CD8-positive, alpha-beta memory T cell (primary cell): ENCODE measurements around the gene PEAR1. TPM values are rescaled to one million over a fixed set of nuclear protein-coding genes. Genes with fewer than 3 reads are reported as not detected.

Source experiments
- CTCF ChIA-PET: fragments of 350-600 bp; sonication (Branson Sonifier 250); formaldehyde crosslinking; loops from one replicate; lab custom pipeline; 2021; ENCODE audit warnings: antibody characterized with exemption; lab: Charles Lee
- POLR2A ChIA-PET: fragments of 350-600 bp; sonication (Branson Sonifier 250); formaldehyde crosslinking; loops from one replicate; lab custom pipeline; 2021; ENCODE audit warnings: antibody characterized with exemption; lab: Charles Lee
- DNase-seq, 5 donors: peaks; one replicate each; pipeline versions ENCODE4 v3.0.0 to v3.0.0-alpha.2; 2020 to 2022; ENCODE audit warnings: mixed read lengths in 1 of 5
- H3K27ac ChIP-seq: one replicate; pipeline ENCODE4 v1.7.0; 2013; ENCODE audit warnings: low read depth, mild to moderate bottlenecking, low read length, moderate library complexity
- H3K27me3 ChIP-seq: 2 replicates; pipeline ENCODE4 v1.7.0; 2013; ENCODE audit warnings: low read length, mild to moderate bottlenecking; ENCODE audit not compliant: insufficient read depth, poor library complexity, severe bottlenecking
- H3K36me3 ChIP-seq: 2 replicates; pipeline ENCODE4 v1.7.0; 2013; ENCODE audit warnings: mild to moderate bottlenecking, low read length, moderate library complexity; ENCODE audit not compliant: insufficient read depth
- H3K4me1 ChIP-seq: 2 replicates; pipeline ENCODE4 v1.7.0; 2013; ENCODE audit warnings: mild to moderate bottlenecking, low read length, moderate library complexity; ENCODE audit not compliant: insufficient read depth
- H3K4me3 ChIP-seq: 2 replicates; pipeline ENCODE4 v1.7.0; 2013; ENCODE audit warnings: mild to moderate bottlenecking, low read length
- H3K9me3 ChIP-seq: 2 replicates; pipeline ENCODE4 v1.7.0; 2013; ENCODE audit warnings: mild to moderate bottlenecking, low read length
- H3K27ac Mint-ChIP-seq, 8 donors: one replicate each; pipeline ENCODE4 v1.8.0; 2020 to 2021; ENCODE audit warnings: mixed read lengths in 8 of 8, mild to moderate bottlenecking in 6 of 8, inconsistent platforms in 3 of 8, moderate library complexity in 3 of 8
- H3K27me3 Mint-ChIP-seq, 2 donors: one replicate each; pipeline ENCODE4 v1.8.0; 2020 to 2021; ENCODE audit warnings: mixed read lengths in 2 of 2, mild to moderate bottlenecking in 1 of 2, moderate library complexity in 1 of 2
- H3K36me3 Mint-ChIP-seq, 3 donors: one replicate each; pipeline ENCODE4 v1.8.0; 2020 to 2021; ENCODE audit warnings: mixed read lengths in 3 of 3, inconsistent platforms in 1 of 3, mild to moderate bottlenecking in 1 of 3
- H3K4me1 Mint-ChIP-seq, 3 donors: one replicate each; pipeline ENCODE4 v1.8.0; 2020 to 2021; ENCODE audit warnings: mixed read lengths in 3 of 3, inconsistent platforms in 1 of 3, mild to moderate bottlenecking in 1 of 3
- H3K4me3 Mint-ChIP-seq, 7 donors: one replicate each; pipeline ENCODE4 v1.8.0; 2020 to 2021; ENCODE audit warnings: mixed read lengths in 7 of 7, mild to moderate bottlenecking in 6 of 7, moderate library complexity in 4 of 7, inconsistent platforms in 2 of 7
- H3K9me3 Mint-ChIP-seq, 5 donors: one replicate each; pipeline ENCODE4 v1.8.0; 2020 to 2022; ENCODE audit warnings: mixed read lengths in 5 of 5, mild to moderate bottlenecking in 3 of 5, moderate library complexity in 2 of 5, inconsistent platforms in 1 of 5
- polyA plus RNA-seq: library from polyadenylated mRNA; unstranded; fragments of 300-500 nt; fragmentation: Illumina TruSeq; gene quantifications from one replicate; pipeline ENCODE4 v1.2.3, GENCODE V29; 2021
- total RNA-seq, 2 experiments: library from RNA; stranded (reverse); gene quantifications; one replicate each; pipeline ENCODE4 v1.2.3, GENCODE V29; 2021

PEAR1 gene
- total and polyA plus RNA-seq, 3 experiments from 2014 or later, result not detected

GRCh38 chr1:156860628-156861423, 32.7 kb upstream of the PEAR1 start, which contains the start of gene NTRK1:
Gene NTRK1, plus strand, starts transcription at chr1:156860865. Its CDS starts 70 bp downstream, at chr1:156860935.
- peaks cover 18 to 38% (median 24%) of the 10 kb centered on the region in 3 donors for H3K4me1 Mint-ChIP-seq
- H3K36me3 Mint-ChIP-seq, result no peaks in the 10 kb centered on the region
- peak within 1 kb of the TSS; percentile 64 for H3K4me3 ChIP-seq
- H3K4me1 ChIP-seq, result peaks cover 21% of the 10 kb centered on the region
- DNase-seq, result peak; percentile 46 to 74 (median 51)
- H3K9me3 Mint-ChIP-seq, result no peaks in the 10 kb centered on the region
- H3K4me3 Mint-ChIP-seq, result peak within 1 kb of the TSS; percentile 74 to 90 (median 81)
- peak within 1 kb of the TSS in 5 of 8 donors; percentile 14 to 91 (median 52) for H3K27ac Mint-ChIP-seq
- peaks cover 40% of the 10 kb centered on the region for H3K27me3 ChIP-seq
- ChIA-PET CTCF (interaction anchor here (0.9 to 6.4 kb wide), 34 partner anchors 8 to 415 kb away, joined by 3 to 146 read pairs (median 6); partner anchors contain the start of genes CRABP2, HDGF, ISG20L2 and METTL25B), POLR2A (interaction anchor here (0.6 to 2.6 kb wide), 10 partner anchors 12 to 140 kb away, joined by 3 to 16 read pairs (median 3); partner anchors contain the start of genes METTL25B and SH2D2A)
- no peaks in the 10 kb centered on the region for H3K36me3 ChIP-seq
- peaks cover 45 to 68% of the 10 kb centered on the region in 2 donors for H3K27me3 Mint-ChIP-seq
- H3K9me3 ChIP-seq, result no peaks in the 10 kb centered on the region
- no peak within 1 kb of the TSS for H3K27ac ChIP-seq

GRCh38 chr1:156862584-156862983, 30.9 kb upstream of the PEAR1 start:
- no peak overlapping the region for H3K27ac Mint-ChIP-seq

GRCh38 chr1:156862997-156863599, 30.4 kb upstream of the PEAR1 start:
- ChIA-PET POLR2A (no interaction called here), CTCF (interaction anchor here (2.1 to 6.4 kb wide), 3 partner anchors 26 to 65 kb away, joined by 6 to 146 read pairs (median 109); no protein-coding TSS in a partner anchor)
- no peaks in the 10 kb centered on the region for H3K36me3 ChIP-seq
- Mint-ChIP-seq H3K36me3 (no peaks in the 10 kb centered on the region), H3K27ac (no peak overlapping the region), H3K4me1 (peaks cover 24 to 47% (median 28%) of the 10 kb centered on the region in 3 donors), H3K27me3 (peaks cover 41 to 68% of the 10 kb centered on the region in 2 donors), H3K4me3 (peak overlapping the region in 2 of 7 donors; percentile 45 to 48), H3K9me3 (no peaks in the 10 kb centered on the region)
- H3K4me3 ChIP-seq, result no peak overlapping the region
- peaks cover 28% of the 10 kb centered on the region for H3K4me1 ChIP-seq
- no peaks in the 10 kb centered on the region for H3K9me3 ChIP-seq
- DNase-seq, result no peak
- H3K27ac ChIP-seq, result peak overlapping the region; percentile 59
- H3K27me3 ChIP-seq, result peaks cover 40% of the 10 kb centered on the region

More at GRCh38 chr1:156862584-156862983, 30.9 kb upstream of the PEAR1 start:
- Mint-ChIP-seq H3K27me3 (peaks cover 46 to 69% of the 10 kb centered on the region in 2 donors), H3K4me3 (peak overlapping the region in 1 of 7 donors; percentile 48), H3K36me3 (no peaks in the 10 kb centered on the region), H3K4me1 (peaks cover 24 to 47% (median 28%) of the 10 kb centered on the region in 3 donors), H3K9me3 (no peaks in the 10 kb centered on the region)
- H3K27me3 ChIP-seq, result peaks cover 40% of the 10 kb centered on the region
- H3K4me3 ChIP-seq, result no peak overlapping the region
- H3K27ac ChIP-seq, result peak overlapping the region; percentile 59
- DNase-seq, result no peak
- H3K36me3 ChIP-seq, result no peaks in the 10 kb centered on the region
- peaks cover 28% of the 10 kb centered on the region for H3K4me1 ChIP-seq
- H3K9me3 ChIP-seq, result no peaks in the 10 kb centered on the region
- ChIA-PET CTCF (interaction anchor here (0.9 to 6.4 kb wide), 8 partner anchors 15 to 135 kb away, joined by 3 to 146 read pairs (median 50); partner anchors contain the start of genes ISG20L2, METTL25B and PEAR1), POLR2A (no interaction called here)

- ChIA-PET CTCF (interaction anchor here (1.6 to 4.8 kb wide), 2 partner anchors 65 to 174 kb away, joined by 4 to 146 read pairs; no protein-coding TSS in a partner anchor), POLR2A (no interaction called here)
- Histone ChIP-seq H3K4me1 (peaks cover 28% of the 10 kb centered on the region), H3K27ac (peak overlapping the region; percentile 59), H3K36me3 (no peaks in the 10 kb centered on the region), H3K4me3 (no peak overlapping the region), H3K27me3 (peaks cover 36% of the 10 kb centered on the region), H3K9me3 (no peaks in the 10 kb centered on the region)
- DNase-seq, result no peak
- peaks cover 40 to 63% of the 10 kb centered on the region in 2 donors for H3K27me3 Mint-ChIP-seq
- H3K9me3 Mint-ChIP-seq, result no peaks in the 10 kb centered on the region
- peak overlapping the region in 1 of 7 donors; percentile 32 for H3K4me3 Mint-ChIP-seq
- H3K27ac Mint-ChIP-seq, result no peak overlapping the region
- peaks cover 23 to 44% (median 26%) of the 10 kb centered on the region in 3 donors for H3K4me1 Mint-ChIP-seq
- H3K36me3 Mint-ChIP-seq, result no peaks in the 10 kb centered on the region
Observed at GRCh38 chr1:156863631-156864030, 29.9 kb upstream of the PEAR1 start.

- ChIA-PET POLR2A (interaction anchor here (0.6 kb wide), 1 partner anchor 259 kb away, joined by 6 read pairs; no protein-coding TSS in a partner anchor), CTCF (interaction anchor here (1.2 to 1.6 kb wide), 2 partner anchors 25 to 175 kb away, joined by 3 to 4 read pairs; no protein-coding TSS in a partner anchor)
- H3K4me1 Mint-ChIP-seq, result peaks cover 21 to 35% (median 24%) of the 10 kb centered on the region in 3 donors
- Histone ChIP-seq H3K27me3 (peaks cover 35% of the 10 kb centered on the region), H3K36me3 (no peaks in the 10 kb centered on the region), H3K4me1 (peaks cover 22% of the 10 kb centered on the region), H3K9me3 (no peaks in the 10 kb centered on the region), H3K27ac (no peak overlapping the region), H3K4me3 (no peak overlapping the region)
- no peaks in the 10 kb centered on the region for H3K36me3 Mint-ChIP-seq
- DNase-seq, result no peak
- no peak overlapping the region for H3K4me3 Mint-ChIP-seq
- no peaks in the 10 kb centered on the region for H3K9me3 Mint-ChIP-seq
- H3K27ac Mint-ChIP-seq, result no peak overlapping the region
- H3K27me3 Mint-ChIP-seq, result peaks cover 43 to 61% of the 10 kb centered on the region in 2 donors
Observed at GRCh38 chr1:156864796-156865195, 28.7 kb upstream of the PEAR1 start.

DNA sequence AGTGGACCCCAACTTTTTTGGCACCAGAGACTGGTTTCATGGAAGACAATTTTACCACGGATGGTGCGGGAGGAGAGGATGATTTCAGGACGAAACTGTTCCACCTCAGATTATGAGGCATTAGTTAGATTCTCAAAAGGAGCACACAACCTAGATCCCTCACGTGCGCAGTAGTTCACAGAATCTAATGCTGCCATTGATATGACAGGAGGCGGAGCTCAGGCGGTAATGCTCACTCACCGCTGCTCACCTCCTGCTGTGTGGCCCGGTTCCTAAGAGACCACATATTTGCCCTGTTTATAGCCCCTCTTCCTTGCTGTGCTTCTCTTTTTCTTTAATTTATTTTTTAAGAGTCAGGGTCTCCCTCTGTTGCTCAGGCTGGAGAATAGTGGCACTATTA, 28.3 kb upstream of the PEAR1 start:
- Mint-ChIP-seq H3K27me3 (peaks cover 43 to 57% of the 10 kb centered on the region in 2 donors), H3K27ac (peak overlapping the region in 1 of 8 donors; percentile 42), H3K36me3 (no peaks in the 10 kb centered on the region), H3K4me3 (no peak overlapping the region), H3K9me3 (no peaks in the 10 kb centered on the region), H3K4me1 (peaks cover 19 to 30% (median 21%) of the 10 kb centered on the region in 3 donors)
- ChIA-PET CTCF (interaction anchor here (1.2 to 1.6 kb wide), 2 partner anchors 24 to 176 kb away, joined by 3 to 4 read pairs; no protein-coding TSS in a partner anchor), POLR2A (no interaction called here)
- peaks cover 34% of the 10 kb centered on the region for H3K27me3 ChIP-seq
- H3K36me3 ChIP-seq, result no peaks in the 10 kb centered on the region
- H3K4me3 ChIP-seq, result no peak overlapping the region
- no peaks in the 10 kb centered on the region for H3K9me3 ChIP-seq
- H3K27ac ChIP-seq, result peak overlapping the region; percentile 15
- DNase-seq, result no peak
- H3K4me1 ChIP-seq, result peaks cover 19% of the 10 kb centered on the region

- no peaks in the 10 kb centered on the region for H3K9me3 Mint-ChIP-seq
- H3K4me1 Mint-ChIP-seq, result peaks cover 17 to 27% (median 18%) of the 10 kb centered on the region in 3 donors
- ChIA-PET CTCF (interaction anchor here (1.2 kb wide), 1 partner anchor 24 kb away, joined by 3 read pairs; no protein-coding TSS in a partner anchor), POLR2A (no interaction called here)
- Histone ChIP-seq H3K27ac (no peak overlapping the region), H3K36me3 (no peaks in the 10 kb centered on the region), H3K9me3 (no peaks in the 10 kb centered on the region), H3K4me1 (peaks cover 14% of the 10 kb centered on the region), H3K4me3 (no peak overlapping the region), H3K27me3 (peaks cover 32% of the 10 kb centered on the region)
- peak overlapping the region in 2 of 8 donors; percentile 1 to 42 for H3K27ac Mint-ChIP-seq
- peaks cover 42 to 53% of the 10 kb centered on the region in 2 donors for H3K27me3 Mint-ChIP-seq
- no peak for DNase-seq
- H3K36me3 Mint-ChIP-seq, result no peaks in the 10 kb centered on the region
- no peak overlapping the region for H3K4me3 Mint-ChIP-seq
Observed at GRCh38 chr1:156865865-156866248, 27.7 kb upstream of the PEAR1 start.
